Measurements from ENCODE around the gene TNS2. TPM values are rescaled to one million over a fixed set of nuclear protein-coding genes. Genes with fewer than 3 reads are reported as not detected.

The TNS2 gene
- total RNA-seq, 2 donors from 2014 or later: 76.2 to 153 TPM

GRCh38 chr12:53058674-53059433, 9.0 kb downstream of the TNS2 start:
- Histone ChIP-seq H3K36me3 (peaks cover 89% of the 10 kb centered on the region), H3K27me3 (no peaks in the 10 kb centered on the region), H3K27ac (peak overlapping the region in 1 of 2 donors; percentile 5), H3K9me3 (no peaks in the 10 kb centered on the region), H3K4me1 (peaks cover 0 to 91% of the 10 kb centered on the region in 2 donors), H3K4me3 (no peak overlapping the region)
- DNase-seq (ENCODE audit: low spot score): no peak
- no peak for TF ChIP-seq CTCF (IDR thresholded peaks at IDR 0.05)

GRCh38 chr12:53059434-53060063, 9.7 kb downstream of the TNS2 start:
- TF ChIP-seq CTCF (IDR thresholded peaks at IDR 0.05): no peak
- H3K27me3 ChIP-seq: no peaks in the 10 kb centered on the region
- no peak overlapping the region for H3K4me3 ChIP-seq
- H3K4me1 ChIP-seq: peaks cover 0 to 91% of the 10 kb centered on the region in 2 donors
- H3K27ac ChIP-seq: no peak overlapping the region
- no peaks in the 10 kb centered on the region for H3K9me3 ChIP-seq
- DNase-seq (ENCODE audit: low spot score): no peak
- H3K36me3 ChIP-seq: peaks cover 96% of the 10 kb centered on the region

GRCh38 chr12:53060064-53060720, 10.3 kb downstream of the TNS2 start:
- no peak overlapping the region for H3K4me3 ChIP-seq
- no peak for TF ChIP-seq CTCF (IDR thresholded peaks at IDR 0.05)
- H3K27ac ChIP-seq: peak overlapping the region; percentile 54 to 60
- H3K36me3 ChIP-seq: peaks cover 98% of the 10 kb centered on the region
- DNase-seq (ENCODE audit: low spot score): no peak
- H3K4me1 ChIP-seq: peaks cover 0 to 91% of the 10 kb centered on the region in 2 donors
- H3K9me3 ChIP-seq: no peaks in the 10 kb centered on the region
- no peaks in the 10 kb centered on the region for H3K27me3 ChIP-seq

GRCh38 chr12:53060721-53061276, 10.9 kb downstream of the TNS2 start:
- Histone ChIP-seq H3K4me3 (no peak overlapping the region), H3K4me1 (peaks cover 0 to 88% of the 10 kb centered on the region in 2 donors), H3K27ac (peak overlapping the region; percentile 54 to 60), H3K27me3 (no peaks in the 10 kb centered on the region), H3K36me3 (peaks cover 97% of the 10 kb centered on the region), H3K9me3 (no peaks in the 10 kb centered on the region)
- DNase-seq (ENCODE audit: low spot score): no peak
- TF ChIP-seq CTCF (IDR thresholded peaks at IDR 0.05): no peak

- Histone ChIP-seq H3K4me3 (no peak overlapping the region), H3K9me3 (no peaks in the 10 kb centered on the region), H3K36me3 (peaks cover 94% of the 10 kb centered on the region), H3K27me3 (no peaks in the 10 kb centered on the region), H3K27ac (peak overlapping the region; percentile 54 to 60), H3K4me1 (peaks cover 0 to 90% of the 10 kb centered on the region in 2 donors)
- no peak for DNase-seq (ENCODE audit: low spot score)
- no peak for TF ChIP-seq CTCF (IDR thresholded peaks at IDR 0.05)
Measured at GRCh38 chr12:53061404-53062010, 11.6 kb downstream of the TNS2 start.

All from right atrium auricular region (tissue), 2 donors.